OCI-LY7 (cell line): ENCODE results near the gene H19. TPM values are rescaled to one million over a fixed set of nuclear protein-coding genes. Genes with fewer than 3 reads are reported as not detected.

ENCODE experiments used
- BruUV-seq: library from RNA; stranded (reverse); fragments of 400-500 nt; replicated peaks from 2 replicates; lab custom pipeline; 2021; lab: Mats Ljungman, UMichigan
- CTCF ChIA-PET: fragments of 300-600 bp; sonication (Branson Sonifier 250); formaldehyde crosslinking; loops from one replicate; lab custom pipeline; 2022; ENCODE audit warnings: antibody characterized with exemption; ENCODE audit not compliant: unreplicated experiment; lab: Charles Lee
- POLR2A ChIA-PET: fragments of 300-600 bp; sonication (Branson Sonifier 250); formaldehyde crosslinking; loops from one replicate; lab custom pipeline; 2022; ENCODE audit warnings: antibody characterized with exemption; lab: Charles Lee
- DNase-seq: peaks from one replicate; pipeline ENCODE4 v3.0.0-alpha.2; 2015; ENCODE audit warnings: low spot score
- H2AFZ ChIP-seq: fragments of 200-600 bp; sonication (generic), shearing (Covaris generic); 2 replicates; pipeline ENCODE4 v1.6.1; 2014; ENCODE audit warnings: mild to moderate bottlenecking, antibody characterized with exemption, low read length, moderate library complexity
- H3K27ac ChIP-seq: fragments of 200-600 bp; sonication (generic); 2 replicates; pipeline ENCODE4 v1.5.1; 2014; ENCODE audit warnings: mixed run types, low read depth, mild to moderate bottlenecking, moderate library complexity, low read length, inconsistent platforms; ENCODE audit not compliant: poor library complexity, severe bottlenecking
- H3K36me3 ChIP-seq: fragments of 200-600 bp; sonication (generic); 2 replicates; pipeline ENCODE4 v1.6.1; 2014; ENCODE audit warnings: mild to moderate bottlenecking, antibody characterized with exemption, low read length, moderate library complexity, mixed read lengths; ENCODE audit not compliant: insufficient read depth
- H3K4me1 ChIP-seq: fragments of 200-600 bp; sonication (generic); 2 replicates; pipeline ENCODE4 v1.5.1; 2014; ENCODE audit warnings: mild to moderate bottlenecking, low read length; ENCODE audit not compliant: insufficient read depth, poor library complexity, severe bottlenecking
- H3K4me2 ChIP-seq: fragments of 200-600 bp; sonication (generic); 2 replicates; pipeline ENCODE4 v1.6.1; 2014; ENCODE audit warnings: mild to moderate bottlenecking, low read length
- H3K4me3 ChIP-seq: fragments of 200-600 bp; sonication (generic); 2 replicates; pipeline ENCODE4 v1.5.1; 2014; ENCODE audit warnings: mild to moderate bottlenecking, low read depth, low read length; ENCODE audit not compliant: poor library complexity, severe bottlenecking
- H3K79me2 ChIP-seq: fragments of 200-600 bp; sonication (generic); 2 replicates; pipeline ENCODE4 v1.6.1; 2016; ENCODE audit warnings: low read depth, mild to moderate bottlenecking, low read length, moderate library complexity, mixed read lengths; ENCODE audit not compliant: insufficient read depth
- H3K9me2 ChIP-seq: fragments of 200-600 bp; sonication (generic); 2 replicates; pipeline ENCODE4 v1.6.1; 2016; ENCODE audit warnings: mild to moderate bottlenecking, low read length, mixed read lengths; ENCODE audit not compliant: insufficient read depth
- H3K9me3 ChIP-seq: fragments of 200-600 bp; sonication (generic); 2 replicates; pipeline ENCODE4 v1.6.1; 2014; ENCODE audit warnings: mild to moderate bottlenecking, mixed run types, low read length, mixed read lengths
- H4K20me1 ChIP-seq: fragments of 200-600 bp; sonication (generic); 2 replicates; pipeline ENCODE4 v1.6.1; 2014; ENCODE audit warnings: mild to moderate bottlenecking, antibody characterized with exemption, low read length, moderate library complexity, mixed read lengths; ENCODE audit not compliant: insufficient read depth
- CTCF ChIP-seq: fragments of 200-600 bp; sonication (generic); conservative IDR thresholded peaks from 2 replicates; pipeline ENCODE4 v1.5.1; 2014; ENCODE audit warnings: mild to moderate bottlenecking, antibody characterized with exemption, low read length, moderate library complexity, mixed read lengths
- EZH2phosphoT487 ChIP-seq: fragments of 200-600 bp; sonication (generic); IDR thresholded peaks from 2 replicates; pipeline ENCODE4 v1.6.1; 2018; ENCODE audit warnings: low read depth, borderline replicate concordance, mild to moderate bottlenecking, mixed run types, antibody characterized with exemption, low read length, moderate library complexity, mixed read lengths
- intact Hi-C: fragments of 100-400 bp; cut with micrococcal nuclease; formaldehyde crosslinking; loops from one replicate; pipeline ENCODE4 v1.10.0; 2022; ENCODE audit not compliant: unreplicated experiment
- total RNA-seq, 2 experiments: library from RNA; depleted of rRNA in 1 of 2; stranded (reverse); fragments of >200 nt in 1 of 2; shearing (Covaris generic) in 1 of 2; gene quantifications; 2 replicates each; pipeline ENCODE4 v1.2.3, GENCODE V29; 2014 to 2022

The H19 gene
- total RNA-seq, 2 experiments from 2014 or later = not detected

GRCh38 chr11:2031058-2031457 is 33.4 kb upstream of the H19 start:
- Histone ChIP-seq H3K27ac (no peak overlapping the region), H3K4me2 (no peak overlapping the region), H2AFZ (no peak overlapping the region), H3K9me2 (no peaks in the 10 kb centered on the region), H3K79me2 (no peaks in the 10 kb centered on the region), H3K36me3 (no peaks in the 10 kb centered on the region), H4K20me1 (no peaks in the 10 kb centered on the region), H3K4me3 (no peak overlapping the region), H3K4me1 (no peaks in the 10 kb centered on the region), H3K9me3 (no peaks in the 10 kb centered on the region)
- intact Hi-C loops = no loop called here
- ChIA-PET POLR2A (no interaction called here), CTCF (no interaction called here)
- TF ChIP-seq EZH2phosphoT487 = no peak
- no peak for TF ChIP-seq CTCF
- DNase-seq = no peak
- no TSS peak for BruUV-seq

- H3K9me2 ChIP-seq = no peaks in the 10 kb centered on the region
- no peaks in the 10 kb centered on the region for H3K36me3 ChIP-seq
- no peaks in the 10 kb centered on the region for H4K20me1 ChIP-seq
- intact Hi-C loops = no loop called here
- H3K79me2 ChIP-seq = no peaks in the 10 kb centered on the region
- H3K4me3 ChIP-seq = no peak overlapping the region
- no TSS peak for BruUV-seq
- no peaks in the 10 kb centered on the region for H3K4me1 ChIP-seq
- TF ChIP-seq EZH2phosphoT487 (no peak), CTCF (no peak)
- H3K27ac ChIP-seq = no peak overlapping the region
- no peak overlapping the region for H2AFZ ChIP-seq
- no peaks in the 10 kb centered on the region for H3K9me3 ChIP-seq
- ChIA-PET POLR2A (no interaction called here), CTCF (no interaction called here)
- no peak for DNase-seq
- no peak overlapping the region for H3K4me2 ChIP-seq
These were observed 30.1 kb upstream of the H19 start for GRCh38 chr11:2027708-2028107.

GRCh38 chr11:2015025-2015424 is 17.4 kb upstream of the H19 start:
- no TSS peak for BruUV-seq
- POLR2A ChIA-PET = no interaction called here
- H2AFZ ChIP-seq = no peak overlapping the region

More at GRCh38 chr11:2015025-2015424, 17.4 kb upstream of the H19 start:
- no peak for DNase-seq
- Histone ChIP-seq H3K4me3 (no peak overlapping the region), H3K9me2 (no peaks in the 10 kb centered on the region), H3K36me3 (no peaks in the 10 kb centered on the region), H3K79me2 (no peaks in the 10 kb centered on the region), H3K27ac (no peak overlapping the region), H4K20me1 (no peaks in the 10 kb centered on the region), H3K9me3 (no peaks in the 10 kb centered on the region), H3K4me1 (no peaks in the 10 kb centered on the region), H3K4me2 (no peak overlapping the region)
- intact Hi-C loops = no loop called here
- CTCF ChIA-PET = no interaction called here
- no peak for TF ChIP-seq CTCF
- no peak for TF ChIP-seq EZH2phosphoT487
